CD4-positive, alpha-beta T cell (primary cell): ENCODE results near the gene ACACB. TPM values are rescaled to one million over a fixed set of nuclear protein-coding genes. Genes with fewer than 3 reads are reported as not detected.

Source experiments
- ATAC-seq: fragments of 200-7000 bp; cut with Tn5 transposase; one replicate; pipeline ENCODE4 v1.10.0; 2022; ENCODE audit warnings: mild to moderate bottlenecking; ENCODE audit not compliant: poor library complexity
- CTCF ChIA-PET: fragments of 350-600 bp; sonication (Branson Sonifier 250); formaldehyde crosslinking; loops from one replicate; lab custom pipeline; 2021; ENCODE audit warnings: antibody characterized with exemption, inconsistent platforms; lab: Charles Lee
- POLR2A ChIA-PET: fragments of 350-600 bp; sonication (Branson Sonifier 250); formaldehyde crosslinking; loops from one replicate; lab custom pipeline; 2021; ENCODE audit warnings: antibody characterized with exemption, inconsistent platforms; lab: Charles Lee
- DNase-seq, 14 experiments: peaks; one replicate each; pipeline ENCODE4 v3.0.0-alpha.2; 2013 to 2020; ENCODE audit warnings: mixed read lengths in 2 of 14
- H3K27ac ChIP-seq, 2 donors: one replicate each; pipeline versions ENCODE4 v1.5.1 to v1.7.0; 2013; ENCODE audit warnings: low read length in 2 of 2, low read depth in 1 of 2, mild to moderate bottlenecking in 1 of 2
- H3K27me3 ChIP-seq, 2 experiments: 1 replicate in 1 of 2; 2 replicates in 1 of 2; pipeline versions ENCODE4 v1.6.1 to v1.7.0; 2013; ENCODE audit warnings: low read length in 2 of 2, control low read depth in 1 of 2, mild to moderate bottlenecking in 1 of 2, moderate library complexity in 1 of 2; ENCODE audit not compliant: insufficient read depth in 2 of 2, control insufficient read depth in 1 of 2
- H3K36me3 ChIP-seq: one replicate; pipeline ENCODE4 v1.6.1; 2013; ENCODE audit warnings: low read length, control low read depth; ENCODE audit not compliant: insufficient read depth
- H3K4me1 ChIP-seq: one replicate; pipeline ENCODE4 v1.6.1; 2013; ENCODE audit warnings: low read length, control low read depth; ENCODE audit not compliant: insufficient read depth
- H3K4me3 ChIP-seq: one replicate; pipeline ENCODE4 v1.5.1; 2013; ENCODE audit warnings: mild to moderate bottlenecking, low read length, moderate library complexity
- H3K9me3 ChIP-seq, 2 experiments: 1 replicate in 1 of 2; 2 replicates in 1 of 2; pipeline versions ENCODE4 v1.6.1 to v1.7.0; 2013; ENCODE audit warnings: low read length in 2 of 2, mild to moderate bottlenecking in 2 of 2, control low read depth in 1 of 2, moderate library complexity in 1 of 2; ENCODE audit not compliant: control insufficient read depth in 1 of 2, insufficient read depth in 1 of 2
- H3K27ac Mint-ChIP-seq: one replicate; pipeline ENCODE4 v1.8.0; 2020; ENCODE audit warnings: mixed read lengths
- H3K27me3 Mint-ChIP-seq: one replicate; pipeline ENCODE4 v1.8.0; 2021; ENCODE audit warnings: mixed read lengths
- H3K36me3 Mint-ChIP-seq: one replicate; pipeline ENCODE4 v1.8.0; 2021; ENCODE audit warnings: low read depth, mixed read lengths
- H3K4me1 Mint-ChIP-seq: one replicate; pipeline ENCODE4 v1.8.0; 2021; ENCODE audit warnings: low read depth, mixed read lengths
- H3K4me3 Mint-ChIP-seq: one replicate; pipeline ENCODE4 v1.8.0; 2020; ENCODE audit warnings: mild to moderate bottlenecking, mixed read lengths
- H3K9me3 Mint-ChIP-seq: one replicate; pipeline ENCODE4 v1.8.0; 2020; ENCODE audit warnings: mixed read lengths
- intact Hi-C, 2 experiments: fragments of 100-400 bp; cut with DNase I in 1 of 2; cut with micrococcal nuclease in 1 of 2; formaldehyde crosslinking; loops; one replicate each; pipeline versions ENCODE4 v1.15.1 to v1.9.0; 2023 to 2025; cut with DNase I, micrococcal nuclease
- total RNA-seq, 174 experiments: library from RNA in 2 of 174; stranded (reverse) in 2 of 174; gene quantifications; one replicate each; pipeline ENCODE4 v1.2.3 and lab custom pipeline; 2021 to 2026
- TF ChIP-seq, protein P1 (sequence below): fragments of 200-600 bp; IDR thresholded peaks from one replicate; pipeline ENCODE4 v1.8.0; 2022; ENCODE audit warnings: antibody characterized with exemption, mild to moderate bottlenecking

The ACACB gene
- total RNA-seq, 2 experiments from 2014 or later, result 30.3 to 32.2 TPM

DNA sequence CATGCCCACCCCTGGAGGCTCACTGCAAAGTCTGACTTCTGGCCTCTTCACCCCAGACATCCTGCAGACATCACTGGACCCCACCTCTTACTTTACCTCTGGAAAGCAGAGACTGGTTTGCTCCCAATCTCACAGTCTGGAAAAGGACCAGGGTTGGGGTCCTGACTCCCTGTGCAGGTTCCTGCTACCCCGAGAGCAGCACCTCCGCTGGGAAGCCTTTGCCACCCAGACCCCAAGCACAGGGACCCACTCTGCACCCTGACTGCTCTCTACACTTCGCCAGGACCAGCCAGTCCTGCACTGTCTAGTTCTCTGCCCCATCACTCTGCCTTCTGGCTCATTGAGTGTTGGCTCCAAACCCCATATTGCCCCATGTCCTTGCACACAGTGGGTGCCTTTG is 176.7 kb downstream of the ACACB start:
- no peaks in the 10 kb centered on the region for H3K36me3 ChIP-seq
- Mint-ChIP-seq H3K4me3 (no peak overlapping the region), H3K27me3 (peaks cover 56% of the 10 kb centered on the region), H3K9me3 (no peaks in the 10 kb centered on the region), H3K36me3 (no peaks in the 10 kb centered on the region), H3K27ac (no peak overlapping the region), H3K4me1 (no peaks in the 10 kb centered on the region)
- intact Hi-C loops, result no loop called here
- TF ChIP-seq, protein P1, sequence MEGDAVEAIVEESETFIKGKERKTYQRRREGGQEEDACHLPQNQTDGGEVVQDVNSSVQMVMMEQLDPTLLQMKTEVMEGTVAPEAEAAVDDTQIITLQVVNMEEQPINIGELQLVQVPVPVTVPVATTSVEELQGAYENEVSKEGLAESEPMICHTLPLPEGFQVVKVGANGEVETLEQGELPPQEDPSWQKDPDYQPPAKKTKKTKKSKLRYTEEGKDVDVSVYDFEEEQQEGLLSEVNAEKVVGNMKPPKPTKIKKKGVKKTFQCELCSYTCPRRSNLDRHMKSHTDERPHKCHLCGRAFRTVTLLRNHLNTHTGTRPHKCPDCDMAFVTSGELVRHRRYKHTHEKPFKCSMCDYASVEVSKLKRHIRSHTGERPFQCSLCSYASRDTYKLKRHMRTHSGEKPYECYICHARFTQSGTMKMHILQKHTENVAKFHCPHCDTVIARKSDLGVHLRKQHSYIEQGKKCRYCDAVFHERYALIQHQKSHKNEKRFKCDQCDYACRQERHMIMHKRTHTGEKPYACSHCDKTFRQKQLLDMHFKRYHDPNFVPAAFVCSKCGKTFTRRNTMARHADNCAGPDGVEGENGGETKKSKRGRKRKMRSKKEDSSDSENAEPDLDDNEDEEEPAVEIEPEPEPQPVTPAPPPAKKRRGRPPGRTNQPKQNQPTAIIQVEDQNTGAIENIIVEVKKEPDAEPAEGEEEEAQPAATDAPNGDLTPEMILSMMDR, result no peak
- DNase-seq, result no peak
- H3K4me3 ChIP-seq, result no peak overlapping the region
- POLR2A ChIA-PET, result no interaction called here
- CTCF ChIA-PET, result no interaction called here
- H3K4me1 ChIP-seq, result no peaks in the 10 kb centered on the region
- peaks cover 18 to 36% of the 10 kb centered on the region in 2 experiments for H3K27me3 ChIP-seq
- peaks cover 0 to 11% of the 10 kb centered on the region in 2 experiments for H3K9me3 ChIP-seq
- H3K27ac ChIP-seq, result no peak overlapping the region
- ATAC-seq, result no peak

DNA sequence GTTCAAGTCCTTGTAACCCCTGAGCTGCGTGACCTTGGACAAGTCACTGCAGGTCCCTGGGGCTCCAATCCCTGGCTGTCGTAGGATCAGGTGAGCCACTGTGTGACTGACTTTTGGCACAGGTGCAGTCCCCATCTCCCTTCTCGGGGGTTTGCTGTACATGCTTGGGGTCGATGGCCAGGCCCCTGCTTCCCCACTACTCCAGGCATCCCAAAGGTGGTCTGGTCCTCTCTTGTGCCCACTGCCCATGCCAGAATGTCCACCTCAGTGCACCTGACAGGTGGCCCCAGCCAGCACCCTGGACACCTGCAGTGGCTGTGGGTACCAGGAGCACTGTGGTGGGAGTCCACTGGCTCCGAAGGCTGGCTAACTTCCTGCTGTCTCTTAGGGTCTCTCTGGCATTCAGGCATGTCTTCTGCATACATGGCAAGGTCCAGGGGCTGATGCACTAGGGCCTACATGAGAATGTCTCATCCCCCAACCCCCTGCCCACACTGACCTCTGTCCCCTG is 178.0 kb downstream of the ACACB start:
- H3K27me3 Mint-ChIP-seq, result peaks cover 48% of the 10 kb centered on the region
- Histone ChIP-seq H3K27me3 (peaks cover 18 to 36% of the 10 kb centered on the region in 2 experiments), H3K9me3 (peaks cover 0 to 11% of the 10 kb centered on the region in 2 experiments), H3K36me3 (no peaks in the 10 kb centered on the region), H3K27ac (no peak overlapping the region), H3K4me3 (no peak overlapping the region), H3K4me1 (no peaks in the 10 kb centered on the region)
- ChIA-PET POLR2A (no interaction called here), CTCF (no interaction called here)
- TF ChIP-seq, protein P1, result no peak
- H3K27ac Mint-ChIP-seq, result no peak overlapping the region
- no peak for DNase-seq
- H3K4me1 Mint-ChIP-seq, result no peaks in the 10 kb centered on the region
- H3K4me3 Mint-ChIP-seq, result no peak overlapping the region
- no peaks in the 10 kb centered on the region for H3K36me3 Mint-ChIP-seq
- intact Hi-C loops, result no loop called here
- no peaks in the 10 kb centered on the region for H3K9me3 Mint-ChIP-seq
- no peak for ATAC-seq

DNA sequence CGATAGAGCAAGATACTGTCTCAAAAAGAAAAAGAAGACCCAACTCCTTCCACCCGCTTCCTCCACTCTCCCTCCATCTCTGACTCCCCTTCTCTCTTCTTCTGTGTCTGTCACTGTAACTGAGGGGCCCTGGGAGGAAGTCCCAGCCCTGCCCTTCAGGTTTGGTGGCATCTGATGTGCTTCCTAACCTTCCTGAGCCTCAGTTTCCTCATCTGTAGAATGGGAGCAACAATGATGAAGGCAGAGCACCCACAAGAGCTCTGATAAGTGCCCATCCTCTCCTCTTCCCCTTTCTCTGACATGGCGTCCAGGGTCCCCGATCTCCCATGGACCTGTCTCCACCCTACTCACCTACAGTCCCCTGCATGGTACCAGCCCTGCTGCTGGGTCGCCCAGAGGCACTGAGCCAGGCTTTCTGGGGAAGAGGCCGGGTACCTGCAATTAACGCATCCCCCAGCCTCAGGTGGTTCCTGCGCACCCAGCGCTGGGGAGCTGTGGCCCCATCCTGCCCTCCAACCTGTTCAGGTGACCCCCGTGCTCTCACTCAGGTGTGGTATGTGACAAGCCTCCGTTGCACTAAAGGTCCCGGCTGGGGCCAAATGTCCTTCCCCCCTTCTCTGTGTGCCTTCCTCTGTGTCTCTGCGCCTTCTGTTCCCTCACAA is 179.5 kb downstream of the ACACB start:
- no peak overlapping the region for H3K27ac ChIP-seq
- Mint-ChIP-seq H3K4me3 (no peak overlapping the region), H3K36me3 (no peaks in the 10 kb centered on the region), H3K27ac (no peak overlapping the region), H3K27me3 (peaks cover 45% of the 10 kb centered on the region), H3K9me3 (no peaks in the 10 kb centered on the region), H3K4me1 (no peaks in the 10 kb centered on the region)
- intact Hi-C loops, result no loop called here
- ATAC-seq (no peak), DNase-seq (no peak)
- H3K4me3 ChIP-seq, result no peak overlapping the region
- ChIA-PET POLR2A (no interaction called here), CTCF (no interaction called here)
- TF ChIP-seq, protein P1, result no peak
- peaks cover 0 to 9% of the 10 kb centered on the region in 2 experiments for H3K9me3 ChIP-seq
- no peaks in the 10 kb centered on the region for H3K4me1 ChIP-seq
- H3K27me3 ChIP-seq, result peaks cover 18 to 31% of the 10 kb centered on the region in 2 experiments
- H3K36me3 ChIP-seq, result no peaks in the 10 kb centered on the region
